ENCODE results near the gene LHFPL3. TPM values are rescaled to one million over a fixed set of nuclear protein-coding genes. Genes with fewer than 3 reads are reported as not detected.

LHFPL3 gene
- total and polyA plus RNA-seq, 2 of the 13 experiments (the other 11 are each of a cell fraction or from before 2014, with no cell fraction given), result not detected

- BruUV-seq (replicated peaks), result no TSS peak
- Histone ChIP-seq H4K20me1 (ENCODE audit: insufficient read depth, low read length) (no peaks in the 10 kb centered on the region), H3K9ac (ENCODE audit: insufficient read depth, low read depth, low read length) (no peak overlapping the region), H3K4me3 (replicated peaks in 1 of 3; ENCODE audit: insufficient read depth in 1 of 3, low read depth in 2 of 3, low read length in 3 of 3) (no peak overlapping the region), H3K36me3 (replicated peaks in 1 of 2; ENCODE audit: control insufficient read depth in 1 of 2, insufficient read depth in 2 of 2, low read length in 2 of 2) (no peaks in the 10 kb centered on the region), H3K4me2 (ENCODE audit: low read depth, low read length) (no peak overlapping the region), H3K4me1 (ENCODE audit: insufficient read depth, low read length) (no peaks in the 10 kb centered on the region), H3K27me3 (ENCODE audit: control insufficient read depth in 1 of 2, insufficient read depth in 2 of 2, low read length in 2 of 2) (peaks cover 0 to 3% of the 10 kb centered on the region in 2 experiments; a peak in 1 of 5 replicates), H3K9me3 (ENCODE audit: low read length) (no peaks in the 10 kb centered on the region), H2AFZ (ENCODE audit: low read length) (no peak overlapping the region), H3K27ac (ENCODE audit: extremely low read length, insufficient read depth, low read length) (no peak overlapping the region), H3K79me2 (ENCODE audit: insufficient read depth, low read length) (no peaks in the 10 kb centered on the region)
- TF ChIP-seq CREB1 (IDR thresholded peaks at IDR 0.05) (peak; percentile 89), CREB1 (CRISPR knock-in tag; IDR thresholded peaks at IDR 0.05) (no peak), RCOR2 (CRISPR knock-in tag; IDR thresholded peaks at IDR 0.05) (no peak), ATF7 (IDR thresholded peaks at IDR 0.05) (peak; percentile 96), ATF7 (CRISPR knock-in tag; IDR thresholded peaks at IDR 0.05) (no peak)
- ChIA-PET POLR2A (no interaction called here), CTCF (ENCODE audit: low intra/inter-chr PET ratio, low total read pairs) (no interaction called here)
- WGBS (ENCODE audit: low lambda C conversion rate), result 2% methylated on average over 4 of the region's 4 CpGs
- FAIRE-seq (no peak), DNase-seq (ENCODE audit: low spot score) (no peak), ATAC-seq (no peak)
- in situ Hi-C loops (cut with HindIII; ENCODE audit: extremely low pct_ligation_motif_present, low pct_unique_long_range_greater_than_20kb) (no loop called here), intact Hi-C loops (cut with micrococcal nuclease; ENCODE audit: unreplicated experiment) (no loop called here)
Measured at GRCh38 chr7:104653825-104654401, 325.5 kb downstream of the LHFPL3 start.

- no peak for FAIRE-seq
- in situ Hi-C loops (cut with HindIII; ENCODE audit: extremely low pct_ligation_motif_present, low pct_unique_long_range_greater_than_20kb), result no loop called here
- BruUV-seq (replicated peaks), result no TSS peak
- Histone ChIP-seq H3K27me3 (ENCODE audit: control insufficient read depth in 1 of 2, insufficient read depth in 2 of 2, low read length in 2 of 2) (peaks cover 0 to 3% of the 10 kb centered on the region in 2 experiments; a peak in 1 of 5 replicates), H3K9me3 (ENCODE audit: low read length) (no peaks in the 10 kb centered on the region), H3K4me1 (ENCODE audit: insufficient read depth, low read length) (no peaks in the 10 kb centered on the region), H3K4me2 (ENCODE audit: low read depth, low read length) (no peak overlapping the region), H2AFZ (ENCODE audit: low read length) (no peak overlapping the region), H3K79me2 (ENCODE audit: insufficient read depth, low read length) (no peaks in the 10 kb centered on the region), H3K9ac (ENCODE audit: insufficient read depth, low read depth, low read length) (no peak overlapping the region), H3K36me3 (replicated peaks in 1 of 2; ENCODE audit: control insufficient read depth in 1 of 2, insufficient read depth in 2 of 2, low read length in 2 of 2) (no peaks in the 10 kb centered on the region), H3K4me3 (replicated peaks in 1 of 3; ENCODE audit: insufficient read depth in 1 of 3, low read depth in 2 of 3, low read length in 3 of 3) (no peak overlapping the region), H4K20me1 (ENCODE audit: insufficient read depth, low read length) (no peaks in the 10 kb centered on the region), H3K27ac (ENCODE audit: extremely low read length, insufficient read depth, low read length) (no peak overlapping the region)
- intact Hi-C loops (cut with micrococcal nuclease; ENCODE audit: unreplicated experiment), result no loop called here
- no peak for ATAC-seq
- no peak for DNase-seq (ENCODE audit: low spot score)
- ChIA-PET CTCF (ENCODE audit: low intra/inter-chr PET ratio, low total read pairs) (no interaction called here), POLR2A (no interaction called here)
- 8% methylated on average over 3 of the region's 3 CpGs for WGBS (ENCODE audit: low lambda C conversion rate)
- TF ChIP-seq ZNF367 (CRISPR knock-in tag; IDR thresholded peaks at IDR 0.05; ENCODE audit: borderline replicate concordance) (no peak), NONO (IDR thresholded peaks at IDR 0.05) (no peak), NONO (CRISPR knock-in tag; conservative IDR thresholded peaks at IDR 0.05) (no peak), HOXD1 (CRISPR knock-in tag; IDR thresholded peaks at IDR 0.05) (no peak), ZNF234 (CRISPR knock-in tag; conservative IDR thresholded peaks at IDR 0.05) (no peak), ZNF770 (CRISPR knock-in tag; IDR thresholded peaks at IDR 0.05) (no peak), ESRRA (CRISPR knock-in tag; IDR thresholded peaks at IDR 0.05; ENCODE audit: low read depth) (no peak), RERE (CRISPR knock-in tag; IDR thresholded peaks at IDR 0.05; ENCODE audit: low read depth) (no peak)
Measured at GRCh38 chr7:104655592-104655991, 327.2 kb downstream of the LHFPL3 start.
